PFSK-1 (cell line): ENCODE data around the gene C10orf53.

ENCODE experiments used
- FOXP2 ChIP-seq: optimal IDR thresholded peaks from 2 replicates; pipeline ENCODE3; 2011; ENCODE audit warnings: borderline replicate concordance, control low read depth, inconsistent platforms; ENCODE audit not compliant: insufficient read depth; ENCODE audit errors: extremely low read length, extremely low read depth
- POLR2AphosphoS5 ChIP-seq: IDR thresholded peaks from 2 replicates; pipeline ENCODE4 v1.6.1; 2012; ENCODE audit warnings: low read depth, mild to moderate bottlenecking, control low read depth, low read length, moderate library complexity
- REST ChIP-seq, 2 experiments: IDR thresholded peaks; 2 replicates each; pipeline versions ENCODE4 v1.6.1 to v1.8.0; 2011 to 2012; ENCODE audit warnings: low read depth in 2 of 2, low read length in 2 of 2, control low read depth in 1 of 2, inconsistent platforms in 1 of 2, mild to moderate bottlenecking in 1 of 2, moderate library complexity in 1 of 2; ENCODE audit not compliant: insufficient read depth in 1 of 2
- SIN3A ChIP-seq: IDR thresholded peaks from 2 replicates; pipeline ENCODE4 v1.6.1; 2012; ENCODE audit warnings: mild to moderate bottlenecking, low read length, moderate library complexity, borderline replicate concordance; ENCODE audit not compliant: insufficient read depth
- TAF1 ChIP-seq: IDR thresholded peaks from 2 replicates; pipeline ENCODE4 v1.6.1; 2012; ENCODE audit warnings: low read length, control low read depth, borderline replicate concordance; ENCODE audit not compliant: insufficient read depth

The C10orf53 gene

GRCh38 chr10:49691588-49691987 is 12.1 kb downstream of the C10orf53 start:
- TF ChIP-seq REST (IDR thresholded peaks at IDR 0.05; ENCODE audit: insufficient read depth in 1 of 2, low read depth in 2 of 2, low read length in 2 of 2) = no peak
- no peak for TF ChIP-seq SIN3A
- TF ChIP-seq FOXP2 = no peak
- TF ChIP-seq TAF1 = no peak
- no peak for TF ChIP-seq POLR2AphosphoS5

DNA sequence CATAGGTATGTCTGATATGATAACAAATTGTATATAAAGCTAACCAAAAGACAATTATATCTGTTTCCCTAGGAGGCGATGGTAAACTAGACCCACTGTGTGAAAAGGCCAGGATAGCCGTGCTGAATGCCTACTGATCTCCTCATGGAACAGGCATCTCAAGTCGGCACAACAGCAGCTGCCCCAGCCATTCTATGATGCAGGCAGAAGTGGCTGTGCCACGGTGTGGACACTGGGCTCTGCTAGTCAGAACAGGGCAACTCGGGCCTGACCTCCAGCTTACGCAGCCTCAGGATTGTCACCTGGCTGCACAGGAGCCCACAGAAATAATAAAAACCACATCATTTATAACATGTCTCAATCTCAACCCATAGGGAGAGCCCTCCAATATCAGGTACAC is 15.0 kb downstream of the C10orf53 start:
- TF ChIP-seq POLR2AphosphoS5 = no peak
- TF ChIP-seq REST (IDR thresholded peaks at IDR 0.05; ENCODE audit: insufficient read depth in 1 of 2, low read depth in 2 of 2, low read length in 2 of 2) = no peak
- TF ChIP-seq TAF1 = no peak
- TF ChIP-seq SIN3A = no peak
- TF ChIP-seq FOXP2 = no peak

DNA sequence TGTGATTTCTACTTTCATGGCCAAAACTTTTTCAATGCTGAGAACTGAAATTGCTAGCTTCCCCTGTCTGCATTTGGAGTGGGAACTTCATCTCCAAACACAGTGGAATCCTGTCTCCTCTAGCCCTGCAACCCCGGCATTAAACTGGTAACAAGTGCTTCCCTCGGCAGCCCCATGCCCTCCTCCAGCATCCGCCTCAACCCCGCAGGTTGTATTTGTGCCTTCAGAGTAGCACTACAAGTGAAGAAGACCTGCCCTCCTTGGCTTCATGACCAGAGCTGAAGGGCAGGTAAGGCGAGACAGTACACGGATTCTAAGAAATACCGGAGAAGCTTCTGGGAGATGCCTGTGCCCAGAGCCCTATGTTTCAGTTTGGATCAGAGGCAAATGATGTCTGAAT is 16.9 kb downstream of the C10orf53 start:
- TF ChIP-seq FOXP2 (no peak), POLR2AphosphoS5 (no peak), SIN3A (no peak), REST (IDR thresholded peaks at IDR 0.05; ENCODE audit: insufficient read depth in 1 of 2, low read depth in 2 of 2, low read length in 2 of 2) (no peak), TAF1 (no peak)

DNA sequence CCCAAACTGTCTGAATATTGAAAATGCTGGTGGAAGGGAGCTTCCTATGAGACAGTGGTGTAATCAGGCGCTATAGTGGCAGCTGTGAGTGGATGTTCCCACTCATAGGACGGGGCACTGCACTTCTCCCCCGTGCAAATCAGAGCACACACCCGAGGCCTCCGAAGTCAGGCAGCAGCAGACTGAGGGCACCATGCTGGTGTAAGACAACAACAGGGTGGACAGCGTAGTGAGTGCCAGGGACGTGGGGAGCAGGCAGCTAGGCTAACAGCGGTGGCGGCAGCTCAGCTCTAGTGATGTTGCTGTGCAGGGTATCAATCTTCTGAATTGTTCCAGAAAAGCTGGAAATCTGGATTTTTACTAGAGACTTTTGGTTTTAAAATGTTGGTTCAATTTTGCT is 19.2 kb downstream of the C10orf53 start:
- TF ChIP-seq REST (IDR thresholded peaks at IDR 0.05; ENCODE audit: insufficient read depth in 1 of 2, low read depth in 2 of 2, low read length in 2 of 2) = no peak
- TF ChIP-seq SIN3A = no peak
- no peak for TF ChIP-seq FOXP2
- TF ChIP-seq POLR2AphosphoS5 = no peak
- no peak for TF ChIP-seq TAF1

- TF ChIP-seq POLR2AphosphoS5 (no peak), TAF1 (no peak), SIN3A (no peak), REST (IDR thresholded peaks at IDR 0.05; ENCODE audit: insufficient read depth in 1 of 2, low read depth in 2 of 2, low read length in 2 of 2) (no peak), FOXP2 (no peak)
These were observed 20.8 kb downstream of the C10orf53 start for GRCh38 chr10:49700211-49700610.
